Neural progenitor cell (in vitro differentiated cells): ENCODE measurements around the gene PDCD2L.

Experiments
- EZH2phosphoT487 ChIP-seq: fragments of 200-600 bp; sonication (generic); IDR thresholded peaks from 2 replicates; pipeline ENCODE4 v1.6.1; 2017; ENCODE audit warnings: antibody characterized with exemption
- TF ChIP-seq, protein P1 (sequence below): fragments of 200-600 bp; sonication (generic); IDR thresholded peaks from 2 replicates; pipeline ENCODE4 v1.5.1; 2017; ENCODE audit warnings: antibody characterized with exemption, mild to moderate bottlenecking

- TF ChIP-seq, protein P1, sequence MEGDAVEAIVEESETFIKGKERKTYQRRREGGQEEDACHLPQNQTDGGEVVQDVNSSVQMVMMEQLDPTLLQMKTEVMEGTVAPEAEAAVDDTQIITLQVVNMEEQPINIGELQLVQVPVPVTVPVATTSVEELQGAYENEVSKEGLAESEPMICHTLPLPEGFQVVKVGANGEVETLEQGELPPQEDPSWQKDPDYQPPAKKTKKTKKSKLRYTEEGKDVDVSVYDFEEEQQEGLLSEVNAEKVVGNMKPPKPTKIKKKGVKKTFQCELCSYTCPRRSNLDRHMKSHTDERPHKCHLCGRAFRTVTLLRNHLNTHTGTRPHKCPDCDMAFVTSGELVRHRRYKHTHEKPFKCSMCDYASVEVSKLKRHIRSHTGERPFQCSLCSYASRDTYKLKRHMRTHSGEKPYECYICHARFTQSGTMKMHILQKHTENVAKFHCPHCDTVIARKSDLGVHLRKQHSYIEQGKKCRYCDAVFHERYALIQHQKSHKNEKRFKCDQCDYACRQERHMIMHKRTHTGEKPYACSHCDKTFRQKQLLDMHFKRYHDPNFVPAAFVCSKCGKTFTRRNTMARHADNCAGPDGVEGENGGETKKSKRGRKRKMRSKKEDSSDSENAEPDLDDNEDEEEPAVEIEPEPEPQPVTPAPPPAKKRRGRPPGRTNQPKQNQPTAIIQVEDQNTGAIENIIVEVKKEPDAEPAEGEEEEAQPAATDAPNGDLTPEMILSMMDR, result no peak
- TF ChIP-seq EZH2phosphoT487, result no peak
Measured at GRCh38 chr19:34402074-34402600, 2.1 kb upstream of the PDCD2L start.
